Measurements from ENCODE around the gene EXOC4.

DNA sequence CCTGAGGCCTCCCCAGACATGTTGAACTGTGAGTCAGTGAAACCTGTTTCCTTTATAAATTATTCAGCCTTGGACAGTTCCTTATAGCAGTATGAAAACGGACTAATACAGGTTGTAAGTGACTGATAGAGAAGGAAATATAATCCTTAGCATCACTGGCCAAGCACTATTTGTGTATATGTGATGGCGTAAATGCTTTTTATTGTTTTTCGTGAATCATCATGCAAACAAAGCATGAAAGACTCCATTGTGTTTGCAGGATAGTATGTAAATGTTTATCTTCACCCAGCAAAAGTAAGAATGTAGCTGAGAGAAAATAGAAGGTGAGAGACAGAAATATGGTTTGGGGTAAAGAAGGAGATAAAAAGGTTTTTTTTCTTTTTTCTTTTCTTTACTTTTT, 781.8 kb downstream of the EXOC4 start:
- TF ChIP-seq, protein P1, sequence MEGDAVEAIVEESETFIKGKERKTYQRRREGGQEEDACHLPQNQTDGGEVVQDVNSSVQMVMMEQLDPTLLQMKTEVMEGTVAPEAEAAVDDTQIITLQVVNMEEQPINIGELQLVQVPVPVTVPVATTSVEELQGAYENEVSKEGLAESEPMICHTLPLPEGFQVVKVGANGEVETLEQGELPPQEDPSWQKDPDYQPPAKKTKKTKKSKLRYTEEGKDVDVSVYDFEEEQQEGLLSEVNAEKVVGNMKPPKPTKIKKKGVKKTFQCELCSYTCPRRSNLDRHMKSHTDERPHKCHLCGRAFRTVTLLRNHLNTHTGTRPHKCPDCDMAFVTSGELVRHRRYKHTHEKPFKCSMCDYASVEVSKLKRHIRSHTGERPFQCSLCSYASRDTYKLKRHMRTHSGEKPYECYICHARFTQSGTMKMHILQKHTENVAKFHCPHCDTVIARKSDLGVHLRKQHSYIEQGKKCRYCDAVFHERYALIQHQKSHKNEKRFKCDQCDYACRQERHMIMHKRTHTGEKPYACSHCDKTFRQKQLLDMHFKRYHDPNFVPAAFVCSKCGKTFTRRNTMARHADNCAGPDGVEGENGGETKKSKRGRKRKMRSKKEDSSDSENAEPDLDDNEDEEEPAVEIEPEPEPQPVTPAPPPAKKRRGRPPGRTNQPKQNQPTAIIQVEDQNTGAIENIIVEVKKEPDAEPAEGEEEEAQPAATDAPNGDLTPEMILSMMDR (IDR thresholded peaks at IDR 0.05), result no peak
- no peak for TF ChIP-seq POLR2A (IDR thresholded peaks at IDR 0.05)
- peak; percentile 91 for TF ChIP-seq POLR2AphosphoS5 (IDR thresholded peaks at IDR 0.05)
